Smooth muscle cell (in vitro differentiated cells): ENCODE results near the gene RGS19. TPM values are rescaled to one million over a fixed set of nuclear protein-coding genes. Genes with fewer than 3 reads are reported as not detected.

Experiments
- DNase-seq: peaks from one replicate; lab custom pipeline; 2025; ENCODE audit not compliant: unreplicated experiment; lab: John Stamatoyannopoulos, UW
- H2AFZ ChIP-seq: fragments of 200-600 bp; sonication (generic); 2 replicates; pipeline ENCODE4 v1.6.0; 2016; ENCODE audit warnings: antibody characterized with exemption, low read depth, mild to moderate bottlenecking
- H3F3A ChIP-seq: fragments of 200-600 bp; sonication (generic); 2 replicates; pipeline ENCODE4 v1.6.0; 2017; ENCODE audit warnings: antibody characterized with exemption, low read depth
- H3K27ac ChIP-seq: fragments of 200-600 bp; sonication (generic); 2 replicates; pipeline ENCODE4 v1.5.1; 2016; ENCODE audit warnings: low read depth, mild to moderate bottlenecking
- H3K27me3 ChIP-seq: fragments of 200-600 bp; sonication (generic); 2 replicates; pipeline ENCODE4 v1.6.1; 2016; ENCODE audit warnings: low read depth, mild to moderate bottlenecking
- H3K36me3 ChIP-seq: fragments of 200-600 bp; sonication (generic); 2 replicates; pipeline ENCODE4 v1.5.1; 2016; ENCODE audit warnings: low read depth
- H3K4me1 ChIP-seq: fragments of 200-600 bp; sonication (generic); 2 replicates; pipeline ENCODE4 v1.5.1; 2016; ENCODE audit warnings: low read depth
- H3K4me2 ChIP-seq: fragments of 200-600 bp; sonication (generic); 2 replicates; pipeline ENCODE4 v1.6.0; 2016; ENCODE audit warnings: mild to moderate bottlenecking
- H3K4me3 ChIP-seq: fragments of 200-600 bp; sonication (generic); 2 replicates; pipeline ENCODE4 v1.5.1; 2016; ENCODE audit warnings: mild to moderate bottlenecking
- H3K79me2 ChIP-seq: fragments of 200-600 bp; sonication (generic); 2 replicates; pipeline ENCODE4 v1.6.0; 2016; ENCODE audit warnings: low read depth, mild to moderate bottlenecking
- H3K9ac ChIP-seq: fragments of 200-600 bp; sonication (generic); 2 replicates; pipeline ENCODE4 v1.6.0; 2016; ENCODE audit warnings: low read depth
- H3K9me3 ChIP-seq: fragments of 200-600 bp; sonication (generic); replicated peaks from 2 replicates; pipeline ENCODE4 v1.5.1; 2016; ENCODE audit warnings: low read depth
- H4K20me1 ChIP-seq: fragments of 200-600 bp; sonication (generic); 2 replicates; pipeline ENCODE4 v1.6.0; 2016; ENCODE audit warnings: low read depth
- CTCF ChIP-seq: fragments of 200-600 bp; sonication (generic); IDR thresholded peaks from 2 replicates; pipeline ENCODE4 v1.5.1; 2017; ENCODE audit warnings: borderline replicate concordance, mild to moderate bottlenecking, antibody characterized with exemption; ENCODE audit not compliant: insufficient read depth, poor library complexity, severe bottlenecking
- WGBS: methylation state at CpG from one replicate; pipeline ENCODE4 v1.1.7; 2016; ENCODE audit warnings: low lambda C conversion rate; 5-methylcytosine and 5-hydroxymethylcytosine counted together
- polyA plus RNA-seq: library from polyadenylated mRNA; unstranded; fragments of >200 nt; fragmentation: Nextera tagmentation; extraction: Ambion mirVana; gene quantifications from 2 replicates; pipeline ENCODE4 v1.2.1, GENCODE V29; 2016
- total RNA-seq: library from RNA; depleted of rRNA; stranded (reverse); fragments of >200 nt; gene quantifications from 2 replicates; pipeline ENCODE4 v1.2.3, GENCODE V29; 2014

RGS19 gene
- total and polyA plus RNA-seq, 2 experiments from 2014 or later: 17.4 to 24.6 TPM

GRCh38 chr20:64039293-64040160, 39.8 kb downstream of the RGS19 start:
- Histone ChIP-seq H3K4me2 (peak overlapping the region; percentile 95), H3F3A (peaks cover 6% of the 10 kb centered on the region), H4K20me1 (no peaks in the 10 kb centered on the region), H3K79me2 (no peaks in the 10 kb centered on the region), H3K4me3 (peak overlapping the region; percentile 67), H3K36me3 (no peaks in the 10 kb centered on the region), H3K9me3 (no peaks in the 10 kb centered on the region), H3K4me1 (peaks cover 10% of the 10 kb centered on the region), H3K27me3 (peaks cover 41% of the 10 kb centered on the region), H3K27ac (no peak overlapping the region), H2AFZ (no peak overlapping the region), H3K9ac (no peak overlapping the region)
- TF ChIP-seq CTCF: no peak
- 24% methylated on average over 16 of the region's 17 CpGs for WGBS
- no peak for DNase-seq

GRCh38 chr20:64038565-64039292, 40.6 kb downstream of the RGS19 start:
- WGBS: 1% methylated on average over 60 of the region's 91 CpGs
- TF ChIP-seq CTCF: peak; percentile 56
- no peak overlapping the region for H3K27ac ChIP-seq
- no peaks in the 10 kb centered on the region for H3K36me3 ChIP-seq
- DNase-seq: peak; percentile 34
- H3K9ac ChIP-seq: no peak overlapping the region
- H3K4me2 ChIP-seq: peak overlapping the region; percentile 95
- H3K79me2 ChIP-seq: no peaks in the 10 kb centered on the region
- no peaks in the 10 kb centered on the region for H3K9me3 ChIP-seq
- no peak overlapping the region for H2AFZ ChIP-seq
- peaks cover 10% of the 10 kb centered on the region for H3K4me1 ChIP-seq
- peaks cover 4% of the 10 kb centered on the region for H3F3A ChIP-seq
- peak overlapping the region; percentile 67 for H3K4me3 ChIP-seq
- peaks cover 41% of the 10 kb centered on the region for H3K27me3 ChIP-seq
- no peaks in the 10 kb centered on the region for H4K20me1 ChIP-seq

- H3K79me2 ChIP-seq: no peaks in the 10 kb centered on the region
- no peaks in the 10 kb centered on the region for H4K20me1 ChIP-seq
- H3K9me3 ChIP-seq: no peaks in the 10 kb centered on the region
- no peak for TF ChIP-seq CTCF
- peak overlapping the region; percentile 95 for H3K4me2 ChIP-seq
- peaks cover 41% of the 10 kb centered on the region for H3K27me3 ChIP-seq
- H3K4me1 ChIP-seq: peaks cover 10% of the 10 kb centered on the region
- WGBS: 3% methylated on average over 15 of the region's 30 CpGs
- DNase-seq: no peak
- H3K27ac ChIP-seq: no peak overlapping the region
- H3K4me3 ChIP-seq: peak overlapping the region; percentile 67
- no peaks in the 10 kb centered on the region for H3F3A ChIP-seq
- H2AFZ ChIP-seq: no peak overlapping the region
- H3K9ac ChIP-seq: no peak overlapping the region
- H3K36me3 ChIP-seq: no peaks in the 10 kb centered on the region
These were observed 41.1 kb downstream of the RGS19 start for GRCh38 chr20:64038224-64038564.
